22Rv1 (cell line): ENCODE results near the gene DOCK8.
A peak's percentile ranks its signal among the peaks of the same experiment; 100 is the strongest.
"Not testable (repeated sequence)": the region's sequence is repeated elsewhere in the genome, so short reads cannot be mapped to it uniquely, and the experiment has no call there.

ENCODE experiments used
- H3K27ac ChIP-seq: fragments of 450-650 bp; 2 replicates; pipeline ENCODE4 v1.5.1; 2017
- CTCF ChIP-seq: fragments of 450-650 bp; IDR thresholded peaks from 2 replicates; pipeline ENCODE4 v1.5.1; 2017; ENCODE audit warnings: mild to moderate bottlenecking
- ZFX ChIP-seq: fragments of 450-650 bp; IDR thresholded peaks from 2 replicates; pipeline ENCODE4 v1.6.1; 2017; ENCODE audit warnings: antibody characterized with exemption, borderline replicate concordance

DOCK8 gene

GRCh38 chr9:221989-222776 is 7.5 kb downstream of the DOCK8 start:
- TF ChIP-seq CTCF: no peak
- TF ChIP-seq ZFX: no peak
- peak overlapping the region; percentile 31 for H3K27ac ChIP-seq

- no peak for TF ChIP-seq CTCF
- TF ChIP-seq ZFX: no peak
- no peak overlapping the region for H3K27ac ChIP-seq
These were observed 8.5 kb downstream of the DOCK8 start for GRCh38 chr9:223152-223551.

GRCh38 chr9:224026-224425 is 9.4 kb downstream of the DOCK8 start:
- TF ChIP-seq CTCF (no peak), ZFX (no peak)
- H3K27ac ChIP-seq: no peak overlapping the region

GRCh38 chr9:224582-225520 is 10.2 kb downstream of the DOCK8 start:
- TF ChIP-seq CTCF: no peak
- no peak for TF ChIP-seq ZFX
- 0 out of 2 replicates have a peak overlapping the region, but pooled peaks have one; percentile 1 for H3K27ac ChIP-seq

GRCh38 chr9:227860-228259 is 13.2 kb downstream of the DOCK8 start:
- no peak for TF ChIP-seq ZFX
- no peak for TF ChIP-seq CTCF
- H3K27ac ChIP-seq: no peak overlapping the region

GRCh38 chr9:228929-229695 is 14.4 kb downstream of the DOCK8 start:
- no peak overlapping the region for H3K27ac ChIP-seq
- TF ChIP-seq CTCF: no peak
- TF ChIP-seq ZFX: no peak

- H3K27ac ChIP-seq: not testable (repeated sequence)
These were observed 17.0 kb downstream of the DOCK8 start for GRCh38 chr9:231625-232024.

GRCh38 chr9:233708-234107 is 19.0 kb downstream of the DOCK8 start:
- not testable (repeated sequence) for H3K27ac ChIP-seq
